Measurements from ENCODE around the gene LGR5.

Gene LGR5

DNA sequence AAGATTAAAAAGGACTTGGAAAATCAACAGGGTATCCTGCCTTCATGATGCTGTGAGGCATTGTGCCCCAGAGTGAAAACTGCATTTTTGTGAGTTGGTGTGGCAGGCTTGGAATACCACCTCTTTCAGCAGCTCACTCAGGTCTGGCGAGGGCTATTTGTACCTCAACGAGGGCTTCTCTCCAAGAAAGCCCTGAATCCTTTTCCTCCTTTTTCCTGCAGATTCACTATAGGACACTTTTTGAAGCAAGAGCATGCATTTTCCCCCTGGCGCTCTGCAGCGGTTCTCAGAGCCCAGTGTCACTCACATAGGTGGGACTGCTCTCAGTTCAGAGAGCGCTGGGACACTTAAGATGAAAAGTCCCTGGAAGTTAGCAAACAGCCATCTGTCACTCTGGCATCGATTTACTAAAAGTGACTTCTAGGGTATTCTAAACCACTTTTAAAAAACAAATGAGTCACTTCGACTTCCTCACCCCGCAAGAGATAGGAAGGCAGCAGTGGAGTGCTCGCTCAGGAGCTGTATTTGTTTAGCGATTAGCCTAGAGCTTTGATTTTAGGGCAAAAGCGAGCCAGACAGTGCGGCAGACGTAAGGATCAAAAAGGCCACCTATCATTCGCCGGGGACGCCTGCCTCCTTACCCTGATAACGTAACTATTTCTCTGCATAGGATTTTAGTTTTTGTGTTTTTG, 782 bp upstream of the LGR5 start:
- no peak for DNase-seq

DNA sequence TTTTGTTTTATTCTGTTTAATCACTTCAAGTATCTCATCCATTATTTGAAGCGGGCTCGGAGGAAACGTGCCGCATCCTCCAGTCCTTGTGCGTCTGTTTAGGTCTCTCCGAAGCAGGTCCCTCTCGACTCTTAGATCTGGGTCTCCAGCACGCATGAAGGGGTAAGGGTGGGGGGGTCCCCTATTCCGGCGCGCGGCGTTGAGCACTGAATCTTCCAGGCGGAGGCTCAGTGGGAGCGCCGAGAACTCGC, 311 bp upstream of the LGR5 start:
- no peak for DNase-seq

DNA sequence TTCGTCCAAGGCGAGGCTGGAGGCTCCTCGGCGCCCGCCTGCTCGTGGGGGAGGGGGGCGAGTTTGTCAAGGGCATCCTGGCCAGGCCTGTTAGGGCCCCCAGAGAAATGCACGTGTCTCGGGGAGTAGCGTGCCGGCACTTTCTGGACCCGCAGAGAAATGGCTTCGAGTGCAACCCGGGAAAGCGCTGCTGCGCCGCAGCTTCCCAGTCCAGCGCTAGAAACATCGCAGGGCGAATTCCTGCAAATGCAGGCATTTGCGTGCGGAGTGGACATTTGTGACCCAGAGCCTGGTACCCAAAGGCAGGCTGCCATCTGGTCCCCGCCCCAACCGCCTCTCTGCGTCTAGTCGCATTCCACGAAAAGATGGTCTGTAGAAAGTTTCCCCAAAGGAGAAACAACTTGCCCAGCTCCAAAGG, 756 bp downstream of the LGR5 start:
- no peak for DNase-seq

DNA sequence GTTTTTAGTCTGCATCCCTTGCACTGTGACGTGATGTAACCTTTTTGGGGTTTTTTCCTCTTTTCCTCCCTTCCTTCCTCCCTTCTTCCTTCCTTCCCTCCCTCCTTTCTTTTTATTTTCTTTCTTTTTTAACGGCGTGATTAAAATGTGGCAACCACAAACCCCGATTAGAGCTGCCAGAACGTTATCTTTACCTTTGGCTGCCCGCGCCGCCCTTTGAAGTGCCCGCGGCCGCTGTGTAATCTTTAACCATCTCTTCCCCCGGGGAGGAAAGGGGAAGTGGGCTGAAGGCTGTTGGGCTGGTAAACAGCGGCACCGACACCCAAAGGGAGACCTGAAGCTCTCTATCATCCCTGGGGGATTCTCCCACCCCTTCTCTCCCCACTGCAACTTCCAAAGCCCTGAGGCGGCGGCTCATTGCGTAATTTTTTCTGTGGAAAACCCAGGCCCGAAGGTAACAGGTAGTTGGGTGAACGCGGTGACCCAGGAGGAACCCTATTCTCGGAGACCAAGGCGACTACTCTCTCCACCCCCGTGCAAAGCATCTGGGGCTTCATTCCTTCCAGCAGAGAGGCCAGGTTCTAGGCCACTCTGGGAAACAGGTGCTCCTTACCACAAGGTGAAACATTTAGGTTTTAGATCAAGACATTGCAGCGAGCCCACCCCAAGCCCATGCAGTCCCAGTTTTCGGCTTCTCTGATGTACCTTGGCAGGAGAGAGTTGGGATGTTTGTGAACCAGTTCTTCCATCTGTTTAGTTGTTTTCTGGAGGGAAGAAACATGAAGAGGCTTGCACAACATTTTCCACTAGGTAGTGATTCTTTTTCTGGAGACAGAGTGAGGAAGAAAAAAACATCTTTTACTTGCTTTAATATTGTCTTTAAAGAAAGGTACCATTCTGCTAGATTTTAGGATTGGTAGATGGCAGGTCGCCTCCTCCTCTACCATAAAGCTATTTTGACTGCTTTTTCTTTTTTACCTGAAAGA, 1.5 kb downstream of the LGR5 start:
- no peak for DNase-seq

DNA sequence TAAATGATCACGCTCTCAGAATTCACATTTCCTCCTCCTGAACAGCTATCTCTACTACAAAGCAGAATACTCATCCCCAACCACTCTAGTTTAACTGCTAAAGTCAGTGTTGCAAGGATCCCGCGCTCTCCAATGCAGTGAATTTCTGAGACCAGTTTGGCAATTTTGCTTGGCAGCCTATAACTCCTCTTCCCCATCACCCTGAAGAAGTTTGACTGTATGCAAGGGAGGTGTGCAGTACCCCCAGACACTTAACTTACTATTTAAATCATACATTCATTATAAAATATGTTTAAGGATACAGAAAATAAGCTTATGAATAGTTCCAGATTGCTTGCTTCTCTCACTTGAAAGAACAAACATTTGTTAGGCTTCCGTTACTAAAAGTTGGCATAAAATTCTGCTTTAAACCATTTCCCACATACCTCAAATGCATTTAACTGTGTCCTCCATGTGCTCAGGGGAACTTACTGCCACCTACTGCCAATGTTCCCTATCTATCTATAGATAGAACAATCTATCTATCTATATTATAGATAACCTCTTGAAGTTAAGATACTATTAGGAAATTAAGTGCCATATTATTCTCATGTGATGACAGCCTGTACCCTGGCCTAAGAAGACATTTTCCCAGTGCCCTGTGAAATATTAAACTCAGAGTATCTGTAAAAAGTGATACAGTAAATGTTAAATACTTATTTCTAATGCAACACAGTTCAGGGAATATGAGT, 2.4 kb downstream of the LGR5 start:
- no peak for DNase-seq

DNA sequence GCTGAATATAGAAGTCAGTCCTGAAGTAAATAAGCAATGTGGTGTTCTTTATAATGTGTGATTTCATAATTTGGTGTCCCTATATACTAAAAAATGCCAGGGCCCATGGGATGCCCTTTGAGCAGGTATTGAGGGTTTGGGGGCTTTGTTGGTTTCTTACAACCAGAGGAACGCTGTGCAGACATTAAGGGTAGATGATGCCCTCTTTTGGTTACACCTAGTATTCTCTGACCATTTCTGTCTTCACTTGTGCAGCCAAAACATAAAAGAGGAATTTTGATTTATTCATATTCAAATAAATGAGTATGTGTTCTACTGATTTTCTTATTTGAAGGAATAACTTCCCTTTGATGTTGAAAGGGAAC, 3.0 kb downstream of the LGR5 start:
- no peak for DNase-seq

DNA sequence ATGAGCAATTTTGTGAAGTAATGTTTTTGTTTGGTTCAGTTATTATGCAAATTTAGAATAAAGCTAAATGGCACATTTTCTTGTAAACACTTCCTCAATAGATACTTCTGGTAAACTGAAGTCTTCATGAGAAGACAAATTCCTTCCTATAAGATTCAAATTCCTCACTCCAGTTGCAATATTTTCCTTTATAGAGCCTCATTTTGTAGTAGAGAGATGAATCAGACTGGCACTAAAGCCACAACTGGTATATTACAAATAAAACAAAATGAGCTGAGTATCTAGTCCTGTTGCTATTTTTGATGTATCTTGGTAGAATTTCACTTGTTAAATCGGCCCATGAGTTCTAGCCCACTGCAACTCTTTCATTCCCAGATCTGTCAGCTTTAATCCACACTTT, 5.5 kb downstream of the LGR5 start:
- DNase-seq, result no peak

DNA sequence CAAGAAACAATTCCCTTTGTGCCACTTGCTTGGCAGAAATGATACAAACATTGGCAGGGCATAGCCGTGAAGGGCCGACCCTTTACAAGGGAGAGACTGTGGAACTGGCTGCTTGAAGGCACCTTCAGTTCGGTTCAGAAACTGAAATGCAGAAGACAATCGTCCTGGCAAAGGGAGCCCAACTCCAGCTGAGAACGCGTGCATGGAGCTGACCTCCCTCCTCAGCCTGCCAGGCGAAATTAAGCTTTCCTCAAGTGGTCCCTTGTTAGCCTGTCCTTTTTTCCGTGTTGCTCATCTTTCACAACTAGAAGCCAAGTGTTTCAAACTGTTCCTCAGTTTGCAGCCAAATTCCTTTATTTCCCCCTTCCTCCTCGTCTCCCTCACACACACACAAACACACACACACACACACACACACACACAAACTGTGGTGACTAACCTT, 8.1 kb downstream of the LGR5 start:
- DNase-seq, result no peak

DNA sequence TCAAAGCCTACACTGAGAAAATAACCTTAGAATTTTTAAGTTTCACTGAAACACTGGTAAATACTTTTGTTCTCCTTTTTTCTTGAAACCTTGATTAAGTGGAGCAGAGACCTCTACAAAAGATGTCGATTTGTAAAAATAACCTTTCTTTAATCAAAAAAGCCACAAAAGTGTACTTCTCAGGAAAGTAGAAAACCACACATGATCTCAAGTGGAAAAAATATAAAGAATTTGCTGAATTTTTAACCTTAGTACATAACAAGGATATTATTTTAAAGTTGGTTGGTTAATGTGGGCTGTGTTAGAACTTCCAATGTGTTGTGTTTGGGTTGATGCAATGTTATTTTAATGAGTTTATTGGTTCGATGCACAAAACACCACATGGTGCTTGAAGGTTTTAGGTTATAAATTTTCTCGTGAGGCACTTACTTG, 8.6 kb downstream of the LGR5 start:
- DNase-seq, result no peak

DNA sequence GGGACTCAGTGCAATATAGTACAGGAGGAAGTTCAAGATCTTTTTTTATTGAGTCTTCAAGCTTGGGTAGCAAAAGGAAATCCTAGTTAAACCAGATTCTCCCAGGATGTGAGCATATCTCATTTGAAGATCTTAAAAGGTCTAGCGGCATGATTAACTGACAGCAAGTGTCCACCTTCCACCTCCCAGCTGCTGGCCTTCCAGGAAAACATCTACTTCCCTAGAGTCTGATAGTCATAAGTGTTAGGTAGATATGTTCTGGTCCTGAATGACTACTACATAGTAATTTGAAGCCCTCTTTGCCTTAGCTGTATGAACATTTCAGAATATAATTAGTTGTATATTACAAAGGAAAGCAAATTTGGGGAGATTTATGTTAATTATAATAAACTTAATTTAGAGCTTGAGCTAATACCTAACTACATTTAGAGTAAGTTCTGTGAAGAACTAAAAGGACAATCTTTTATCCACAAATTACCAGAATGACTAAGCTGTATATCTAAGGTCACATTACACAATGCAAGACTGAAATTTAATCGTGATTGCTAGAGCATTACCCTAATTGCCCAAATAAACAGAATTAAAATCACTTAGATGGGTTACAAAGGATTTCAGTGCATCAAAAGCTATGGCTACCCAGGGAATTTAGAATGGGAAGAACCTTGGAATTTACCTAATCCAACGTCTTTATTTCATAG, 9.9 kb downstream of the LGR5 start:
- no peak for DNase-seq

DNA sequence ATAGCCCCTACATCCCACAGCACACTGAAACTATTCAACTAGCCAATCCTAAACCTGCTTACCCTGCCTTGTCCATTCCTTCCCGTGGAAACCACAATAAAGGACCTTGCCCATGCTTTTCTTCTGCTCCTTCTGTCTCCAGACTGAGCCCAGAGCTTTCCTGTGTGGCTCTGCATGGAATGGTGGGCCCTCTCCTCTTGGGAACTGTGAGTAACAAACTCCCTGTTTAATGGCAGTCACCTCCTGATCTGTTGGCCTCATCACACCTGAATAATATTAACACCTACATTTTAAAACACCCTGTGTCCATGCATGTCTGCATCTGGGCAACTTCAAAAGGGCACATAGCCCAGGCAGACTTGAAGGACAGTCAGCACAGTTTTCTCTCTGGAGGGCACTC, 12.4 kb downstream of the LGR5 start:
- no peak for DNase-seq

DNA sequence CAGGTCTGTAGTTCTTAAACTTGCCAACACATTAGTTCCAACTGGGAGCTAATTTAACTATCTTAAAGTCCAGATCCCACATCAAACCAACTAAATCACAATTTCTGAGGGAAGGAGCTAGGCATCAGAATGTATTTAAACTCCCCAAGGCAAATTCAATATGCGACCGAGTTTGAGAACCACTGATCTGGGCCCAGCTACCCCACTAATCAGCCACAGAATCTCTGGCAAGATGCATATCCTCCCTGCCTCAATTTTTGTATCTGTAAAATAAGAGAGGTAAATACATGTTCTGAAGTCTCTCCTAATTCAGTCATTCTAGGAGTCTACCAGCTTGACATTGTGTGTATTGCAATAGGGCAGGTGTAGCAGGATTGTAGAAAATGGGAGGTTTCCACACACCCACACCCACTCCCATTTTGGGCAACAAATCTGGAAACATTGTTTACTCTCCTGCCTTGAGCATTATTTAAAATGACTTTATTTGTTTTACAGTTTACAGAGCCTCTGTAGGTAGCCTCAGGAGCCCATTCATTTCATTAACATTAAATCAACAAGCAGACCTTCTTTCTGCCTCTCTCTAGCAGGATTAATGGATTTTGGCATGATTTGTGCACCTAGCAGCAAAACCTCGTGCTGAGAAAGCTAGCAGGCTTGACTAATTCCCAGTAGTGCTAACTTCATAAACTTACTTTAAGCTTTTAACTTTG, 15.6 kb downstream of the LGR5 start:
- no peak for DNase-seq

DNA sequence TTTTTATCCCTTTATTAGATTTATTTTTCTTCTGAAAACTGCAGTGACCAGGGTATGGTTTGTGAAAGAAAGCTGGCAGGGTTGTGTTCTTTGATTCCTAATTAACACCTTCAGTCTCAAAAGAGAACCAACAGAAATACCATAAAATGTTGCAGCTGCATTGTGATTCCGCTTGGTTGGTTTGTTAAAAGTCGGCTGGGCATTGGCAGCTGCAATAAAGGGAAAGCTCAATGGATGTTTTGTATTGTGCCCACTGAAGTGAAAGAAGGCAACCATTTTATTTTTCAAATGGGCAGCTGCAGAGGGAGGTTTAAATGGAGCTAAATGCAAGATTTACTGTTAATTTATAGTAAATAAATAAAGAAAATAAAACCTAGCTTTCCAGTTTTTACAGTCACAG, 16.7 kb downstream of the LGR5 start:
- no peak for DNase-seq

DNA sequence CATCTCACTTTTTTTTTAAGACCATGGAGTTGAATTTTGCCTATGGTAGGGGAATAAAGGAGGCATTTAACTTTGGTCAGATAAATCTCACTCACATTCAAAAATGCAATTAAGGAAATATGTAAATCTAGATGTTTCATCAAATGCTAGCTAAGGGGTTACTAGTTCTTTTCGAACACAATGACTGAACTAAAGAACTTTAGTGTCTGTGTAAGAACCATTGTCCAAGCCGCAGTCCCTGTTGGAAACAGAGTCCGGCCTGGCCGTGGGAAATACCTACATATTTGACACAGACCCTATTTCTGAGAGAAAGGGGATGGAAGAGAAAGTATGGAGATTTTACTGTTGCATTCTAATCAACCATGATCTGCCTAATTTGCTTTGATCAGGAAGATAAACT, 17.4 kb downstream of the LGR5 start:
- DNase-seq, result no peak

DNA sequence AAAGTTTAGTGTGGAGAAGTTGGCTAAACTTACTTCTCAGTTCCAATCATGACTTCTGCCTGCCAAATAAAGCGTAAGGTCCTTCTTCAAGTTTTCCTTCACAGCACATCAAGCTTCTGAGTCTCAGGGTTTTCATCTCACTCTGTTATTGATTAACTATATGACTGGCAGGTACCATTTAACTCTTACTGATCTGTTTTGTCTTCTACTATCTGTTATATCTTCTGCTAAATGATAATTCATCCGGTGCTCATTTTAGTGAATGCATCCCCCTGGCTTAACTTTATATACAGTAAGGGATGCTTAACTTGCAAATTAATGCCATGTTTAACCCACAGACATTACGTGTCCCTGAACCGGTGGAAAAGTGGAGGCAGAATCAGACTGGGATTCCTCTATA, 20.7 kb downstream of the LGR5 start:
- DNase-seq, result no peak

DNA sequence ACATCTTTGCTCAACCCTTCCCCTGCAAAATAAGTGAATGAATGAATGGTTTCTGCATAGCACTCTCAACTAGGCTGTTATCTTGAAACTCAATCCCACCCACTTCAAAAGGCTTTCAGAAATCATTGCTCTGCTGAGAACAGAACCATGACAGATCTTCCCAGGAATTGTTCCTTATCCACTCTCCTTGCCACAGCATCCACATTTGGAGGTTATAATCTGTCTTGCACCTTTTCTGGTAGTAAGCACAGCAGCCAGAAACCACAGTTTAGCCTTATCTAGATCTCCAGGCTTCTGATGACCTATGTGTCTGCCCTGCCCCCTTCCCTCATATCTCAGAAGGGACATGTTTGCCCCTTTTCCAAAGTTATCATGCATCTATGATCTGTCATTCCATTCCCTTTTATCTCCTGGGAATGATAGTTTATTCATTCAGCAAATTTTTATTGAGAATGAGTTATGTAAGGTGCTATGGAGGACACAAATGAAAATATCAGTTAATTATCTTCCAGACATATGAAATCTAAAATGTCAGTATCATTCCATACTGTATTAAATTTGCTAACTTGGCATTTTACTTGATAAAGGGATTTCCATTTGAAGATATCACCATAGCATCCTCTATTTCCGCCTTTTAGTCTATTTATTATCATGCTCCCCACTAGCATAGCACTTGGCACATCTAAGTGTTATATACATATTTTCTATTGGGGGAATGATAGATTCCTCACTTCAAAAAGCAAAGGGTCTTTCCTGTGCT, 21.4 kb downstream of the LGR5 start:
- DNase-seq, result no peak

DNA sequence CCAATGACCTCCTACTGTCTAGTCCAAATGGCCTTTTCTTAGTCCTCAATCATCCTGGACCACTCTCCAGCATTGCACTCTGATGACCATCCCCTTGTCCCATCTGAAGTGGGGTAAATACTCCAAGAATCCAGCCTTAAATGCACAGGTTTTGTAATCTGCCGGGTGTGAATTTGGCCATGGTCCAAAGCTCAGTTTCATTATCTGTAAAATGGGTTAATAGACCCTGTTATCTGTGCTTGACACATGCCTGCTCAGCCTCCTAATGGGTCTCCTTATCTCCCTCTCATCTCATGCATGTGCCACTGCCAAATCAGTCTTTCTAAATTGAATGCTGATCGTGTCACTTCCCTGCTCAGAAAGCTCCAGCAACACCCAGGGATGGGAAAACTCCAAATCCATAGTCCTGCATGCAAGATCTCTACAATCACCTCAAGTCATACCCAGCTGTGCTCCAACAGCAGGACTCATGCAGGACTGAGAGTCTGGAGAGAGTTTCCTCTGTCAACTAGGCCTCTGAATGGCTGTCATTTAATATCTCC, 22.3 kb downstream of the LGR5 start:
- no peak for DNase-seq

DNA sequence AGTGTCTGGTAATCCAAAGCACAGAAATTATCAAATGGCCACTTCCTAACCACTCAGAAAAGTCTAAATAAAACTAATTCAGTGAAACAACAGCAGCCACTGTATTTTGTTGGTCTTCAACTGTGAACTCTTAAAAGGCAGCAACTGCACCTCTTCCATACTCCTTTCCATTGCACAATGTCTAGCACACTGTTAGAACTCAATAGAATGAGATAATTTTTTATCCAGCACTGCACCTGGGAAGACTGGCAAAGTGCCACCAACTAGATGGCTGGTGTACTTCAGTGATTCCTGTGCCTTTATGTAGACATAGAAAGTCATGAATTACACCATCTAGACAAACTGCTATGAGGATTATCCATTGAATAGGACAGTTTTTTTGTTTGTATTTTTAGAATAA, 26.2 kb downstream of the LGR5 start:
- no peak for DNase-seq

DNA sequence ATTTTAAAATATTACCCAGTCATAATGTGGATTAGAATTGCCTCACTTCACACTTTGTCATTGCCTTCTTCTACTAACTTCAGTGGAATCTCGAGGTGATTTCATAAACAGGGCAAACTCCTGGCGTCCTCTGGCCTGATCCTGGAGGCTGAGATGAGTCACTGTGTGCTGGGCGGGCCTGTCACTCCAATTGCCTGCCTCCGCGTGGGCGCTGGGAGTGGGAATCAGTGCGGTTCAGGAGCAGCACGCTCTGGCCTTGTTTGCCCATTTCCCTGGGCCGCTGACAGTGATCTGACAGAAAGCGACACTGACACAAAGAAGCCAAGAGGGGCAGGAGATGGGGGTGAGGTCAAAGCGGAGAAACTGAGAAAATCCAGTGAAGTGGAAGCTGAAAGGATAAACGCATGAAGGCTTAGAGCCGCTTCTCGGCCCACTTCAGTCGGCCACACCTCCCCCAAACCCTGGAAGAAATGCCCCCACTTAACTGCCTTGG, 29.7 kb downstream of the LGR5 start:
- no peak for DNase-seq

DNA sequence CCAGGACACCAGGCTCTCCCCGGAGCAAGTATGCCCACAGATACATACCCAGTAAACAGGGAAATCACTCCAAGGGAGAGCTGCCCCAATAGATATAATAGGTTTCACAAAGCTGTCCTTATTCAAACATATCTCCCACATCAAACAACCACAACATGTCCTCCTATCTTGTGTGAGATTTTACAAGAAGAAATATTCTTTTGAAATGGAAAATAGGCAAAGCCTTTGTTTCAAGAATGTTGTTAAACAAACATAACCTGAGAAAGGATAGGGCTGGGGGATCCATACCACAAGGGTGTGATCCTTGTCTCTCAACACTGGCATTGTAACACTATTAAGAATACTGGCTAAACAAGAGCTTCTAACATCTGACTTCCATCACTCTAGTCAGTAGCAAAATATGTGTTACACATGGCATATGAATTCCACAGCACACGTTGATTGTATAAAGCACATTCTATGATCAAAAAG, 32.9 kb downstream of the LGR5 start:
- DNase-seq, result no peak

DNA sequence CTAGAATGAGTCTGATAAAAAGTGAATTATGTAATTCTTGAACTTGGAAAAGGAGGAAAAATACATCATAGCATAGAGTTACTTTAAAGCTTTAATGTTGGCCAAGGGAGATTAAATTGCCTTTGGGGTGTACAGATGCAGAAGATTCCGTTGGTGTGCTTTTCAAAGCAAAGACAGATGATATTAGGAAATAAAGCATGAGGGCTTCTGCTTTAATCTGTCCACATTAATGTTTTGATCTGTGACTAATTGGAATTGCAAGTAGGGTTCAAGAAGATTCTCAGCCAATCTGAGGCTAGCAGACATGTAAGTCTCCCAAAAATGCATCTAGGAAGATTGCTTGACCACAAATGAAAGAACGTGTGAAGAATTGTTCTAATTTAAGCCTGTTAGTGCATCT, 35.2 kb downstream of the LGR5 start:
- DNase-seq, result no peak

Measured in CD4-positive, alpha-beta T cell treated with Interleukin-15 for 1 hour (primary cell).